ENCODE results near the gene CD74.
"Not testable (repeated sequence)": the region's sequence is repeated elsewhere in the genome, so short reads cannot be mapped to it uniquely, and the experiment has no call there.

The CD74 gene

DNA sequence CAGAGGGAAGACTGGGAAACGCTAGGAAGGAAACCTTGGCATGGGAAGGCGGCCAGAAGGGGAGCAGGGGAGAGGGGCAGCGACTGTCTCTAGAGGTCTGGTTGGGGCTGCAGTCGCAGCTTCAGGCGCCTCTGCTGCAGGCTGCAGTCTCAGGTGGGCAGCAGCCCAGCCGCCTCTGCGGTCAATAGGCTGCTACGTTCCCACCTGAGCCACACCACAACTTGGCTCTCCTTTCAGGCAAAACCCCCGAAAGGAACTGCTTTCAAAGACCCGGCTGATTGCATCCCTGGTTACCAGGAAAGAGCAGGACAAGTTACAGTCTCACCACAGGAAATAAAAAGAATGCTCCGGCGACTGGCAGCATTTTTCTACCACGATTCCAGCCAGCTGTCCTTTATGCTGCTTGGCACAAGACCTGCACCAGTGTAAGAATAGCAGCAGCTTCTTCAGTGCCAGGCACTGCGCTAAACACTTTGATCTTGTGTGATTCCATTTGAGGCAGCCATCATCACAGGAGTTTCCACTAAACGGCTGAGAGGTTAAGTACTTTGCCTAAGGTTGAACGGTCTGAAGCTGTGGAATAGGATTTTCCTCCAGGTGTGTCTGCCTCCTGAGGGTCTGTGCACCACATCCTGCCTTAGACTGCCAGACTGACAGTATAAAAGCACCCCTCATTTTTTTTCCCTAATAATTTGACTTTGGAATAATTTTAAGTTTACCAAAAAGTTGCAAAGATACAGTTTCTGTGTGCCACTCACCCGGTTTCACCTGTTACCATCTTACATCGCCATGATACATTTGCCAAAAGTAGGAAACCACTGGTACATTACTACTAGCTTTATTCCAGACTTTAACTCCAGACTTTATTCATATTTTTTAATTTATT is 29.3 kb upstream of the CD74 start:
- DNase-seq = no peak

DNA sequence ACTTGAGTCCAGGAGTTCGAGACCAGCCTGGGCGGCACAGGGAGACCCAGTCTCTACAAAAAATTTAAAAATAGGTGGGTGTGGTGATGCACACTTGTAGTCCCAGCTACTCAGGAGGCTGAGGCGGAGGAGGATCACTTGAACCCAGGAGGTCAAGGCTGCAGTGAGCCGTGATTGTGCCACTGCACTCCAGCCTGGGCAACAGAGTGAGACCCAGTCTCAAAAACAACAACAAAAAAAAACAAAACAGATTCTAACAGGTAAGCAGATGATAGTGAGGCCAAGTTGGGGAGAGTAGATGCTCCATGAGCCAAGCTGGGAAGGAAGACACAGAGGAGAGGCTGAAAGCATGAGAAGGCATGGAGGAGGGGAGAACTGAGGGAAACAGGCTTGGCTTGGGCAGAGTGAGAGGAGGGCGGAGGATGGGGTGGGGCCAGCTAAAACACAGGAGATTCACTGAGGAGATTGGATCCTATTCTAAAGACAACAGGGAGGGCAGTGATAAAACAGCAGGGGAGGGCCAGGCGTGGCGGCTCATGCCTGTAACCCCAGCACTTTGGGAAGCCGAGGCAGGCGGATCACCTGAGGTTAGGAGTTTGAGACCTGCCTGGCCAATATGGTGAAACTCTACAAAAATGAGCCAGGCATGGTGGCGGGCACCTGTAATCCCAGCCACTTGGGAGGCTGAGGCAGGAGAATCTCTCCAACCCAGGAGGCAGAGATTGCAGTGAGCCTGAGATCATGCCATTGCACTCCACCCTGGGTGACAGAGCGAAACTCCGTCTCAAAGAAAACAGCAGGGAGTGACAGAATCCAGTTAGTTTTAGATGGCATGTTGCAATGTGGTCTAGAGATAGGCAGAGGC is 28.5 kb upstream of the CD74 start:
- DNase-seq = no peak

DNA sequence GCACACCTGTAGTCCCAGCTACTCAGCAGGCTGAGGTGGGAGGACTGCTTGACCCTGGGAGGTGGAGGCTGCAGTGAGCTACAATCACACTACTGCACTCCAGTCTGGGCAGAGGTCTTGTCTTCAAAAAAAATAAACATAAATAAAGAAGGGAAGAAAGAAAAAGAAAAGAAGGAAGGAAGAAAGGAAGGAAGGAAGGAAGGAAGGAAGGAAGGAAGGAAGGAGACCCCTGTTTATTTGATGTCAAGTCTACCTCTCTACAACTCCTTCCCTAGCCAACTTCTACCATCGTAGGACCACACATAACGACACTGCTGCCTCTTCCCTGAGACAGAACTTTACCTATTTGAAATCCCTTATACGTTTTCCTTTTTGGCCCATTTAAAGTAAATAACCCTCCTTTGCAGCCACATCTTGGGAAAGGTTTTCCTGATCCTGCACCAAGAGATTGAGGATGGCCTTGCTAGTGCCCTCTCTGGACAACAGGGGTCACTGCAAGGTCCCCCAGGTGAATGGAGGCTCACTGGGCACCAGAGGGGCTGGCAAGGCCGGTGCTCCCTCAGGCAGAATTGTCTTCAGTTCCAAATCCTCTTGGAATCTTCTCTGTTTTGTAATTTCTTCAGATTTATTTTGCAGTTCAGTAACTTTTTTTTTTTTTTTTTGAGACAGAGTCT is 26.3 kb upstream of the CD74 start:
- DNase-seq = no peak

DNA sequence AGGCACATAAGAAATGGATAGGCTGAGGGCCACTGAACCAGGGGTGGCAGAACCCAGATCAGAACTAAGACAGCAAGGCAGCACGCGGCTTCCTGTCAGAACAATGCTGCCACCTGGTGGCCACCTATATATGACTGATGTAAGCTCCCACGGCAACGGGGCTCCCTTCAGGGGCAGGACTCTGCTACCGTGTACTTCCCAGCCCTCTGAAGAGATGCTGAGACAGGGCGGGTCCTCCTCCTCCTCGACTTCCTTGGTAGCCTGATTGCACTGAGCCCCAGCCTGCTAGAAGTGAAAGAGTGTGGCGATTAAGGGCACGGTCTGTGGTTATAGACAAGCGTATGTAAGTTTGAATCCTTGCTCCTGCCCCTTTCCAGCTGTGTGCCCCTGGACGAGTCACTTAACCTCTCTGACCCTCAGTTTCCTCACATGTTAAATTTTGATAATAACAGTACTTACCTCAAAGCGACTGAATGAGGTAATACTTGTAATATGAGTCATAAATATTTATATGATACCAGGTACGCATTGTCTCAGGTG is 23.5 kb upstream of the CD74 start:
- peak; percentile 95 for DNase-seq

DNA sequence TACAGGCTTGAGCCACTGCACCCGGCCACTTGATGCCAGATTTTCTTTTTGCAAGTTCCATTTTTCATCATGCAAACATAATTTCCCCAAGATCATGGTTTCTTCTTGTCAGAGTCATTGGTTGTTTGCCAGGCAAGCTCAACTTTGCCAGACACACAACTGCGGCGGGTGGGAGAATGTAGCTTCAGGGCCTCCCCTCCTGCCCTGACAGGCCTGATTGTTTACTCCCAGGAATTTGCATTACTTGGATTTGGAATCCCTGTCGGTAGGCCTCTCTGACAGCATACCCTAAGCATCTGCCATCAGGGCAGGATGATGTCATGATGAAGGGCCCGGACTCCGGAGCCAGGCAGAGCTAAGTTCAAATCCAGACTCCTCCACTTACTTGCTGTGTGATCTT is 21.8 kb upstream of the CD74 start:
- no peak for DNase-seq

DNA sequence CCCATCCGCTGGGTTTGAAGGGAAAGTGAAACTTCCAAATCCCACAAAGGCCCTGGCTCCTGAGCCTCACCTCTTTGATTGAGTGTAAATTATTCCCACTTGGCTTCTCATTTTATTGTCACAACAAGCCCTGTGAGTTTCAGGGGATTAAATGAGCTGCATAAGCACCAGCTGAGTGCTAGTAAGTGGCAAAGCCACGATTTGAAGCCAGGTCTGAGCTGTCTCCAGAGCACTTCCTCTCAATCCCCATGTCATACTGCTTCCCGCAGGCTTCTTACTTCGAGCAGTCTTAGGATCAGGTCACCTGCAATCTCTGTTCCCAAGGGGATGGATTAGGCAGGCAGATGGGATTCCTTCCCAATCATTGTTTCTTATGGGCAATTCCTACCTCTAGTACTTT is 18.9 kb upstream of the CD74 start:
- DNase-seq = no peak

DNA sequence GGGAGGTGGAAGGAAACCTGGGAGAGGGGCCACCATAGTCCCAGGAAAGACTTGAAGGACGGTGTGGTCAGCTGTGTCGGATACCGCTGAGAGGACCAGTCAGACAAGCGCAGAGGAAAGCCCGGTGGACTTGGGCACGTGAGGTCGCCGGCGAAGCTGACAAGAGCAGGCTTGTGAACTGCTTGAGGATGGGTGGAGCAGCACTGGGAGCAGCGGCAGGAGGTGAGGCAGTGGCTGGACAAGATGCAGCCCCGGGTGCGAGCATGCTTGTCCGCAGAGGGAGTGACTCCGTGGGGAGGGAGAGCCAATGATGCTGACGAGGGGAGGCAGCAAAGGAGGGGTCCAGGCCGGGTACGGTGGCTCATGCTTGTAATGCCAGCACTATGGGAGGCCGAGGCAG is 18.3 kb upstream of the CD74 start:
- no peak for DNase-seq

DNA sequence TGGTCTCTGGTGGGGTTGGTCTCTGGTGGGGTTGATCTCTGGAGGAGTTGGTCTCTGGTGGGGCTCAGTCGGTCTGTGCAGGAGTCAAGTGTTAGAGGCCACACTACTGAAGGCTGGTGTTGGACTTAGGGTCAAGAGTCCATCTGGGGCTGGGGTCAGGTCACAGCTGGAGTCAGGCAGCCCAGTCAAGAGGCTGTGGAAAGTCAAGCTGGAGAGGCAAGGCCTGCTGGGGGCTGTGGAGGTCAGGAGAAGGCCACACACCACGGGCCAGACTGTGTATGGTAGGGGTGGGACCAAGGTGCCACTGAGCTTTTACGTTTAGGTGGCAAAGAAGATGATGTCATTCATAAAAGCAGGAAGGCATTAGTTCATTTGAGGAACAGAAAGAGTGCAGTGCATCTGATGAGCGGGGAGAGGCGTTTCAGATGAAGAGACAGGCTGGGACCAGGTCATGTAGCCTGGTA is 16.7 kb upstream of the CD74 start:
- DNase-seq = no peak

DNA sequence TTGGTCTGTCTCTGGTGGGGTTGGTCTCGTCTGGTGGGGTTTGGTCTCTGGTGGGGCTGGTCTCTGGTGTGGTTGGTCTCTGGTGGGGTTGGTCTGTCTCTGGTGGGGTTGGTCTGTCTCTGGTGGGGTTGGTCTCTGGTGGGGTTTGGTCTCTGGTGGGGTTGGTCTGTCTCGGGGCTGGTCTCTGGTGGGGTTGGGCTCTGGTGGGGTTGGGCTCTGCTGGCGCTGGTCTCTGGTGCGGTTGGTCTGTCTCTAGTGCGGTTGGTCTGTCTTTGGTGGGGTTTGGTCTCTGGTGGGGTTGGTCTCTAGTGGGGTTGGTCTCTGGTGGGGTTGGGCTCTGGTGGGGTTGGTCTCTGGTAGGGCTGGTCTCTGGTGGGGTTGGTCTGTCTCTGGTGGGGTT is 16.3 kb upstream of the CD74 start:
- no peak for DNase-seq

DNA sequence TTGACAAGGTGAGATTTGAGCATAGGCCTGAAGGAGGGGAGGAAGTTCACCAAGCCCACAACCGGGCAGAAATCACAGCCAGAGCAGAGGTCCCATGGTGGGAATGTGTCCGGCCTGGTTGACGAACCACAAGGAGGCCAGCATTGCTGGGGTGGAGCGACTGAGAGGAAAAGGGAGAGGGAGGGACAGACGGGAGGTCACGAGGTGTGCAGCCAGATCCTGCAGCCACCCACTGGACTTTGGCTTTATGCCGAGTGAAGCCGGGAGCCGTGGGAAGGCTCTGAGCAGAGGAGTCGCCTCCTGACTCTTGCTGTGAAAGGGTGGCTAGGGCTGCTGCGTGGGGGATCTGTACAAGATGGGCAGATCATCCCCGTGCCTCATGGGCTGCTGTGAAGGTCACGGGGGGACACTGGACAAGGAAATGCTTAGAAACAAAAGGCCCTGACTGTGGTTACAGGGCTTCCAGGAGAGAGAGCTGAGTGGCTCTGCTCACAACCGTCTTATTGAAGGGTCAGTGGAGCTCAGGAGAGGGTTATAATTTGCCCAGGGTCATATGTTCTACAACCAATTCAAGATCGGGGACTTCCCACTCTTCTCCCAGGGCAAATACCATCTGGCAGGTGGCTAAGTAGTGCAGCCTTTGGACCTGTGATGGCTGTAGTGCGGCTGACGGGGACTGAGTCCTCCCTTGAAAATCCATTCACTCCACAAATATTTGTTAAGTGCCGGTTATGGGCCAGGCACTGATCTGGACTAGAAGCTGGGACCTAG is 15.6 kb upstream of the CD74 start:
- no peak for DNase-seq

DNA sequence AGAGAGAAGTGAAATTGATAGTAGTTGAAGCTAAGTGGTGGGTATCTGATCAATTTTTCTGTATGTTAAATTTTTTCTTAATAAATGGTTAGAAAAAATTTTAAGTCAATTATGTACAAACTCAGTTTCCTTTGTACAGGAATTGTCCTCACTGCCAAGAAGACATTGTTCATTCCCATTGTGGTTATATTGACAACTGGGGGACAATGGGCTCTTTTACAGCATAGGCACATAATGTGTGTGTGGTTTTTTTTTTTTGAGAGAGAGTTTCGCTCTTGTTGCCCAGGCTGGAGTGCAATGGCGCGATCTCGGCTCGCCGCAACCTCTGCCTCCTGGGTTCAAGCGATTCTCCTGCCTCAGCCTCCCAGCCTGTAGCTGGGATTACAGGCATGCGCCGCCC is 13.5 kb upstream of the CD74 start:
- not testable (repeated sequence) for DNase-seq

DNA sequence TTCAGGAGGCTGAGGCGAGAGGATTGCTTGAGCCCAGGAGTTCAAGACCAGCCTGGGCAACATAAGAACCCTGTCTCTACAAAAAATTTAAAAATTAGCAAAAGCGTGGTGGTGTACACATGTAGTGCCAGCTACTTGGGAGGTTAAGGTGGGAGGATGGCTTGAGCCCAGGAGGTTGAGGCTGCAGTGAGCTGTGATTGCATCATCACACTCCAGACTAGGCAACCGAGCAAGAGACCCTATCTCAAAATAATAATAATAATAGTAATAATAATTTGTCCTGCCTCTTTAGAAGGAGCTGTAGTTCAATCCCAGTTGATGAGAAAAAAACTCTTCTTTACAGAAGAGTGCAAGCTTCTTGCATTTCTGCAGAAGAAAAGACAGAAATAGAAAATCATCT is 10.0 kb upstream of the CD74 start:
- DNase-seq = no peak

DNA sequence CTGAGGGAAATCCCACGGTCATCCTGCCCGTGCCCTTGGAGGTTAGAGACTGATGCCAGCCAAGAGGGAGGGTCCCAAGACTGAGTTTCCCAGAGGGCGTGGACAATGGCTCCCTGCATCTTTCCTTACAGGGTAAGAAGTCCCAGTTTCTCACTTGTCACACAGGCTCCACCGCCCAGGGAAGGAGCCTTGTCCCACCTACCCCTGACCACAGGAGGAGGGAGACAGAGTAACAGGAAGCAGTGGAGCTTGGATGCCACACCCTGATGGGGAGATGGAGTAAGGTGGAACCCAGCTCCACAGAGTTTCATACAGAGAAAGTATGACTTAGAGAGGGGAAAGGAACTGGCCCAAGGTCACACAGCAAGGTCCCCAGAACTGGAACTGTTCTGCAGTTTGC is 9.4 kb upstream of the CD74 start:
- no peak for DNase-seq

DNA sequence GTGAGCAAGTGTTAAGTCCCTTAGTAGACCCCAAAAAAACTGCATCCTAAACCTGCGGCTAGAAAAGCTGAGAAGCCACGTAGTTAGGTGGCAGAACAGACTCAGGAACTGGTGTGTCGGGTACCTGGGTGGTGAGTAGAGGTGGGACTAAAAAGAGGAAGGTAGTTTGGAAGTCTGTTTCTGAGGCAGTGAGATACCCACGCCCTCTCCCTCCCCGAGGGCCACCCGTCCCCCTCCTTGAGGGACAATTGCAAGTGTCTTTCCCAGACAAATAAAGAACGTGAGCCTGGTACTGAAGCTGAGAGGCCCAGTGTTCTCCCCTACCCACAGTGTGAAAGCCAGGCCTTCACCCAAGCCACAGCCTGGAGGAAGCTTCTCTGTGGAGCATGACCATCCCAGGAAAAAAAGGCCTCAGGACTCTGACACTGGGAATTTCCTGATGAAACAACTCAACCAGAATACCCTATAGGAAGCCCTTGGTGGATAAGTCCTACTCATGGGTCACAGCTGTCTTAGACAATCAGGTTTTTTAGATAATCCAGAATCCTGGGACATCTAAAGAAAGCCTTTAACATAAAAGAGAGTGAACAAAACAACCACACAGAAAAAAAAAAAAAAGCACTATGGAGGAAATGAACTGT is 7.0 kb upstream of the CD74 start:
- no peak for DNase-seq

DNA sequence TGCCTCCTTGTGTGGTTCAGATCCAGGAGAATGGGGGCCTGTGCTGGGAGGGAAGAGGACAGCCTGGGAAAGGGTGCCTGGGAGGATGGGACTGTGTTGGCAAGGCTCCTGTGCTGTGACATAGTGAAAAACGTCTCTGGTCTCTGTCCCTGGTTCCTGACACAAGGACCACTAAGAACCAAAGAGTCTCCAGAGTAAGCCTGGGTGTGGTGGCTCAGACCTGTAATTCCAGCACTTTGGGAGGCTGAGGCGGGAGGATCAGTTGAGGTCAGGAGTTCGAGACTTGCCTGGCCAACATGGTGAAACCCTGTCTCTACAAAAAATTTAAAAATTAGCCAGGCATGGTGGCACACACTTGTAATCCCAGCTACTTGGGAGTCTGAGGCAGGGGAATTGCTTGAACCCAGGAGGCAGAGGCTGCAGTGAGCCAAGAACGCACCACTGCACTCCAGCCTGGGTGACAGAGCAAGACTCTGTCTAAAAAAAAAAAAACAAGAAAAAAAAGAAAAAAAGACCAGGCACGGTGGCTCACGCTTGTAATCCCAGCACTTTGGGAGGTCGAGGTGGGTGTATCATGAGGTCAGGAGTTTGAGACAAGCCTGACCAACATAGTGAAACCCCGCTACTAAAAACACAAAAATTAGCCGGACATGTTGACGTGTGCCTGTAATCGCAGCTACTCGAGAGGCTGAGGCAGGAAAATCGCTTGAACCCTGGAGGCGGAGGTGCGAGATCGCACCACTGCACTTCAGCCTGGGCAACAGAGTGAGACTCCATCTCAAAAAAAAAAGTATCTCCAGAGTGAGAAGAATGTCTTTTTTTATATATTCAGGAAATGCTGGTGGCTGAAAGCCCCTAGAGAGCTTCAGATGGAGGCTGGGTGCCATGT is 1.4 kb upstream of the CD74 start:
- DNase-seq = not testable (repeated sequence)

DNA sequence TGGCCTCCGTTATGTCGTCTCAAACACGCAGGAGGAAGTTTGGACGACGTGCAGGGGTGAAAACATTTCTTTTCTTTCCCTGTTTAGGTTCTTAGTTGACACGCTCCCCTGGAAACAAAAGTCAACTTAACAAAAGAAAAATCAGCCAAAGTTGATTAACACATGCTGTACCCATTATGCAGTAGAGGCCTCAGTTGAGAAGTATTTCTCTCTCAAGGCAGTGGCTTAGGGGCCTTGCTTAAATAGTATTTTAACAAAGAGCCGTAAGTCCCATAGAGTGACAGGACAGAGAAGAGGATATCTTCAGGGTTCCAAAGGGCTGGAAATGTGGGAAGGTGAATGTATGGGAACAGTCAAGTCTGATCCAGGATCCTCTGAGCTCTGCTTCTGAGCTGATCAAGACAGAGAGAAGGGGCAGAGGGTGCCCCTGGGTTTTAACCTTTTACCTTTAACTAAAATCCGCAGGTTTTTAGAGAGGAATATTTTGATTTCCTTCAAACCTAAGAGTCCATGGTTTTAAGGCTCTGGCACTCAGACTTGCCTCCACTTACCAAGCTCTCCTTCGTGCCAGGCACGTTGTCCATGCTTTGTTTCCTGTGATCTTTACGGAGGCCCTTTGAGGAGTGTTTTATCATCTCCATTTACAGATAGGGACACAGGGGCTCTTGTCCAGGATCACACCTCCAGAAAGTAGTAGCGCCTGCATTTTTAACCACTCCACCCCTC is 629 bp upstream of the CD74 start:
- DNase-seq = no peak

DNA sequence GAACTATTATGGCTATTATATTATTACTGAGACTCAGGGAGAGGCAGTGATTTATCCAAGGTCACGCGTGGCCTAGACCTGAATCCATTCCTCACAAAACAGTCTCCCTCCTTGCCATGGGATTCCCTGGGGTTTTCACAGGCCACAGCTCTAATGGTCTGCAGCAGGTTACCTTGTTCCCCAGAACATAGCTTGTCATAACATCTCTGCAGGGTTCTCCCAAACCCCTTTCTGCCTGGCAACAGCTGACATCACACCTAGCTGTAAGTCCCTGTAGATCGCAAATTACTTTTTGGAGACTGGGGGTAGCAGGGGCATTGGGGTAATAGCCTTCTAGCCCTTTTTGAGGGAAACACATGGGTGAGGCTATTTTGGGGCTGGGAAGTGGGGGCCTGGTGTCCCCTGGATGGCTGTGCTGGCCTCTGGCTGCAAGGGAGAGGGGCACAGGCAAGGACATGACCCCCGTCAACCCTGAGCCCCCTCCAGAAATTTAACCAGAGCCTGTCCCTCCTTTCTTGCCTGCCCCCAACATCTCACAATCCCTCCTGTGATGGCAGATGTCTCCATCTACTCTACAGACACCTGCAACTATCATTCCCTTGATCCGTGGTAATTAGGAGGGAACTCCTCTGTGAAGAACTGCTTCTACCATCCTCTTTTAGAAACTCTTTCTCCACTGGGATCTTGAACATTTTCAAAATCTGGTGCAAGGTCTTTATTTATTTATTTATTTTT is 1.3 kb downstream of the CD74 start:
- DNase-seq = peak; percentile 85

DNA sequence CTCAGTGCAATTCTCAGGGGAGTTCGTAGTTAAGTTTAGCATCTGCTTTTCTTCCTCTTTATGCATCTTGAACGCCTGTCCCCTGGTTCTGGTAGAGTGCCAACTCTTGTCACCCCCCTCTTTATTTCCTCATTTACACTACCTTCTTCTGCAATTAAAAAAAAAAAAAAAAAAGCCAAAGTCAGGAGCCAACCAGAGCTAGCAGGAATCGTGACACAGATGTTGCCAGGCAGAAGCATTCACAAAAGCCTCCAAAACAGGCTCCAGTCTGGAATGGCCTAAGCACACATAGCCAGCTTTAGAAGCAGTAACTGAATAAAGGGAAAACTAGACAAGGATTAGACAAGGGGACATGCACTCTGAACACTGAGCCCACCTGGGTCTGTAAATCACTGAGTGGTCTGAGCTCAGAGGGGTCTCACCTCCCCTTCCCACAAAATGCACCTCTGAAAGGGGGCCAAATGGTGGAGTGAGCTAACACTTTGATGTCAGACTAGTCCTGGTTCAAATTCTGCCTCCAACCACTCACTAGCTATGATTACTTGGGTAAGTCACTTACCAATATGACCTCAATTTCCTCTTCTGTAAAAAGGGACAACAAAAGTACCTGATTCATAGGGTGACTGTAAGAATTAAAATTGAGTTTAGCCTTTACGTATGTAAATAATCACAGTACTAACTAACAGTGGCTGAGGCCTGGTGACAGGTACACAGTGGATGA is 2.0 kb downstream of the CD74 start:
- DNase-seq = peak; percentile 73
